GM12878 (cell line): ENCODE data around the gene CYP2J2.

ENCODE experiments used
- CBX5 ChIP-seq: sonication (generic); IDR thresholded peaks from 2 replicates; pipeline ENCODE4 v1.6.1; 2016; ENCODE audit warnings: low read depth, moderate library complexity, mild to moderate bottlenecking, inconsistent platforms
- CREB1 ChIP-seq: IDR thresholded peaks from 2 replicates; pipeline ENCODE4 v1.6.1; 2012; ENCODE audit warnings: low read depth, mild to moderate bottlenecking, inconsistent platforms
- DPF2 ChIP-seq: fragments of 450-650 bp; IDR thresholded peaks from 2 replicates; pipeline ENCODE4 v1.6.1; 2017; ENCODE audit warnings: mild to moderate bottlenecking
- EP300 ChIP-seq, 2 experiments: fragments of 150-350 bp in 1 of 2; IDR thresholded peaks; 2 replicates each; pipeline ENCODE4 v1.6.1; 2011 to 2012; ENCODE audit warnings: low read depth in 2 of 2, low read length in 2 of 2, borderline replicate concordance in 1 of 2, improper control_type of control experiment in 1 of 2, inconsistent platforms in 1 of 2; ENCODE audit not compliant: control insufficient read depth in 1 of 2
- HDGF ChIP-seq: fragments of 450-650 bp; IDR thresholded peaks from 2 replicates; pipeline ENCODE4 v1.6.1; 2016; ENCODE audit warnings: antibody characterized with exemption
- KDM1A ChIP-seq: fragments of 200-600 bp; sonication (generic); IDR thresholded peaks from 2 replicates; pipeline ENCODE4 v1.6.1; 2016; ENCODE audit warnings: borderline replicate concordance
- POLR2AphosphoS5 ChIP-seq: IDR thresholded peaks from 2 replicates; pipeline ENCODE4 v1.6.1; 2011; ENCODE audit warnings: mild to moderate bottlenecking, low read length, inconsistent platforms
- RAD21 ChIP-seq: IDR thresholded peaks from 2 replicates; pipeline ENCODE4 v1.6.1; 2011; ENCODE audit warnings: mild to moderate bottlenecking, low read depth, low read length, moderate library complexity; ENCODE audit not compliant: insufficient read depth
- TBL1XR1 ChIP-seq: IDR thresholded peaks from 2 replicates; pipeline ENCODE4 v1.6.1; 2012; ENCODE audit warnings: low read depth, low read length, improper control_type of control experiment
- ZNF274 ChIP-seq: IDR thresholded peaks from one replicate; pipeline ENCODE4 v1.8.0; 2011; ENCODE audit not compliant: insufficient read length, insufficient read depth
- TF ChIP-seq, protein P1 (sequence below), 3 experiments: IDR thresholded peaks in 2 of 3; conservative IDR thresholded peaks in 1 of 3; 2 replicates each; pipeline ENCODE4 v1.5.1; 2011; ENCODE audit warnings: low read depth in 3 of 3, low read length in 3 of 3, mild to moderate bottlenecking in 3 of 3, control low read depth in 2 of 3, moderate library complexity in 2 of 3, inconsistent platforms in 1 of 3, mixed read lengths in 1 of 3; ENCODE audit not compliant: control insufficient read depth in 2 of 3, insufficient read depth in 1 of 3; ENCODE audit errors: extremely low read depth in 1 of 3
- TF ChIP-seq, protein P2 (sequence below): fragments of 450-650 bp; IDR thresholded peaks from 2 replicates; pipeline ENCODE4 v1.6.1; 2017; ENCODE audit warnings: antibody characterized with exemption, mild to moderate bottlenecking, moderate library complexity

DNA sequence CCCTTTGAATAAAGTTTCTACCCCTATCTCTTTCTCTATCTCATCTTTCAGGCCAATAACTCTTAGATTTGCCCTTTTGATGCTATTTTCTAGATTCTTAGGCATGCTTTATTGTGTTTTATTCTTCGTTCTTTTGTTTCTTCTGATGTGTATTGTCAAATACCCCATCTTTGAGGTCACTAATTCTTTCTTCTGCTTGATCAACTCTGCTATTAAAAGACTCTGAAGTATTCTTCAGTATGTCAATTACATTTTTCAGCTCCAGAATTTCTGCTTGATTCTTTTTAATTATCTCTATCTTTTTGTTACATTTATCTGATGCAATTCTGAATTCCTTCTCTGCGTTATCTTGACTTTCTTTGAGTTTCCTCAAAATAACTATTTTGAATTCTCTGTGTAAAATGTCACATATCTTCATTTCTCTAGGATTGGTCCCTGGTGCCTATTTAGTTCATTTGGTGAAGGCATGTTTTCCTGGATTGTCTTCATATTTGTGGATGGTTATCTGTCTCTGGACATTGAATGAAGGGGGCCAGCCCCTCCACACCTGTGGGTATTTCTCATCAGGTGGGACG is 11.2 kb upstream of the CYP2J2 start:
- TF ChIP-seq CREB1 (no peak), HDGF (no peak), RAD21 (no peak), EP300 (IDR thresholded peaks at IDR 0.05; ENCODE audit: borderline replicate concordance in 1 of 2, control insufficient read depth in 1 of 2, low read depth in 2 of 2, low read length in 2 of 2) (no peak), DPF2 (no peak), TBL1XR1 (no peak), POLR2AphosphoS5 (no peak), ZNF274 (no peak), KDM1A (no peak), CBX5 (no peak)
- TF ChIP-seq, protein P1, sequence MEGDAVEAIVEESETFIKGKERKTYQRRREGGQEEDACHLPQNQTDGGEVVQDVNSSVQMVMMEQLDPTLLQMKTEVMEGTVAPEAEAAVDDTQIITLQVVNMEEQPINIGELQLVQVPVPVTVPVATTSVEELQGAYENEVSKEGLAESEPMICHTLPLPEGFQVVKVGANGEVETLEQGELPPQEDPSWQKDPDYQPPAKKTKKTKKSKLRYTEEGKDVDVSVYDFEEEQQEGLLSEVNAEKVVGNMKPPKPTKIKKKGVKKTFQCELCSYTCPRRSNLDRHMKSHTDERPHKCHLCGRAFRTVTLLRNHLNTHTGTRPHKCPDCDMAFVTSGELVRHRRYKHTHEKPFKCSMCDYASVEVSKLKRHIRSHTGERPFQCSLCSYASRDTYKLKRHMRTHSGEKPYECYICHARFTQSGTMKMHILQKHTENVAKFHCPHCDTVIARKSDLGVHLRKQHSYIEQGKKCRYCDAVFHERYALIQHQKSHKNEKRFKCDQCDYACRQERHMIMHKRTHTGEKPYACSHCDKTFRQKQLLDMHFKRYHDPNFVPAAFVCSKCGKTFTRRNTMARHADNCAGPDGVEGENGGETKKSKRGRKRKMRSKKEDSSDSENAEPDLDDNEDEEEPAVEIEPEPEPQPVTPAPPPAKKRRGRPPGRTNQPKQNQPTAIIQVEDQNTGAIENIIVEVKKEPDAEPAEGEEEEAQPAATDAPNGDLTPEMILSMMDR (IDR thresholded peaks at IDR 0.05 in 2 of 3, conservative IDR thresholded peaks at IDR 0.05 in 1 of 3; ENCODE audit: control insufficient read depth in 2 of 3, extremely low read depth in 1 of 3, insufficient read depth in 1 of 3, low read depth in 3 of 3, low read length in 3 of 3) = no peak
- TF ChIP-seq, protein P2, sequence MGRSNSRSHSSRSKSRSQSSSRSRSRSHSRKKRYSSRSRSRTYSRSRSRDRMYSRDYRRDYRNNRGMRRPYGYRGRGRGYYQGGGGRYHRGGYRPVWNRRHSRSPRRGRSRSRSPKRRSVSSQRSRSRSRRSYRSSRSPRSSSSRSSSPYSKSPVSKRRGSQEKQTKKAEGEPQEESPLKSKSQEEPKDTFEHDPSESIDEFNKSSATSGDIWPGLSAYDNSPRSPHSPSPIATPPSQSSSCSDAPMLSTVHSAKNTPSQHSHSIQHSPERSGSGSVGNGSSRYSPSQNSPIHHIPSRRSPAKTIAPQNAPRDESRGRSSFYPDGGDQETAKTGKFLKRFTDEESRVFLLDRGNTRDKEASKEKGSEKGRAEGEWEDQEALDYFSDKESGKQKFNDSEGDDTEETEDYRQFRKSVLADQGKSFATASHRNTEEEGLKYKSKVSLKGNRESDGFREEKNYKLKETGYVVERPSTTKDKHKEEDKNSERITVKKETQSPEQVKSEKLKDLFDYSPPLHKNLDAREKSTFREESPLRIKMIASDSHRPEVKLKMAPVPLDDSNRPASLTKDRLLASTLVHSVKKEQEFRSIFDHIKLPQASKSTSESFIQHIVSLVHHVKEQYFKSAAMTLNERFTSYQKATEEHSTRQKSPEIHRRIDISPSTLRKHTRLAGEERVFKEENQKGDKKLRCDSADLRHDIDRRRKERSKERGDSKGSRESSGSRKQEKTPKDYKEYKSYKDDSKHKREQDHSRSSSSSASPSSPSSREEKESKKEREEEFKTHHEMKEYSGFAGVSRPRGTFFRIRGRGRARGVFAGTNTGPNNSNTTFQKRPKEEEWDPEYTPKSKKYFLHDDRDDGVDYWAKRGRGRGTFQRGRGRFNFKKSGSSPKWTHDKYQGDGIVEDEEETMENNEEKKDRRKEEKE = no peak
